ENCODE results near the gene NCOA5. TPM values are rescaled to one million over a fixed set of nuclear protein-coding genes. Genes with fewer than 3 reads are reported as not detected.

Gene NCOA5
- total RNA-seq, 1 donor = 14.5 TPM

DNA sequence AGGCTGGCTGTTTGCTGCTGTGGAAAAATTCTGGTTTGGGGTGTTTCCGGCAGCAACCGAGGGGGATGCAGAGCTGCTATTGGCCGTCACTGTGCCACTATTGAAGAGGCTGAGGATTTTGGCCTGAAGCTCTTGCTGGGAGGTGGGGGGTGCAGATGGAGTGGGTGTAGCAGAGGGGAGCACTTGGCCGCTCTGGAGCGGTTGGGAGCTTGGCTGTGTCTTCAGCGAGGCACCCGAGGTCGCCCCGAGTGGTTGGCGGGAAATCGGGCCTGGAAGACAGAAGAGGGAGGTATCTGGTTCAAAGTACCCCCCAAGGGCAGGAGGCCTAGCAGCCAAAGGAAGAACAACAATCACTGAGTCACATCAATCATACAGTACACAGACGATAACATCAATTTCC lies 27.1 kb downstream of the NCOA5 start:
- no peaks in the 10 kb centered on the region for H3K79me2 ChIP-seq (ENCODE audit: insufficient read depth, low read length)
- no peak overlapping the region for H3K4me3 ChIP-seq (ENCODE audit: insufficient read depth, low read length)
- no peak overlapping the region for H3K27ac ChIP-seq (ENCODE audit: low read depth, low read length)
- H4K20me1 ChIP-seq (ENCODE audit: insufficient read depth, low read length) = peaks cover 64% of the 10 kb centered on the region
- H3K27me3 ChIP-seq (ENCODE audit: insufficient read depth, low read length) = peaks cover 6% of the 10 kb centered on the region
- TF ChIP-seq CTCF (IDR thresholded peaks at IDR 0.05; ENCODE audit: extremely low read depth, low read depth, low read length) = no peak
- peaks cover 6% of the 10 kb centered on the region for H3K4me1 ChIP-seq (ENCODE audit: insufficient read depth, low read length)
- peaks cover 66% of the 10 kb centered on the region for H3K36me3 ChIP-seq (ENCODE audit: insufficient read depth, low read length)
- H3K9me3 ChIP-seq (ENCODE audit: low read depth, low read length) = no peaks in the 10 kb centered on the region
- DNase-seq (ENCODE audit: insufficient read length, low spot score, missing footprints) = no peak
- no peak overlapping the region for H2AFZ ChIP-seq (ENCODE audit: low read length)
- no peak overlapping the region for H3K4me2 ChIP-seq (ENCODE audit: insufficient read depth, low read length)

DNA sequence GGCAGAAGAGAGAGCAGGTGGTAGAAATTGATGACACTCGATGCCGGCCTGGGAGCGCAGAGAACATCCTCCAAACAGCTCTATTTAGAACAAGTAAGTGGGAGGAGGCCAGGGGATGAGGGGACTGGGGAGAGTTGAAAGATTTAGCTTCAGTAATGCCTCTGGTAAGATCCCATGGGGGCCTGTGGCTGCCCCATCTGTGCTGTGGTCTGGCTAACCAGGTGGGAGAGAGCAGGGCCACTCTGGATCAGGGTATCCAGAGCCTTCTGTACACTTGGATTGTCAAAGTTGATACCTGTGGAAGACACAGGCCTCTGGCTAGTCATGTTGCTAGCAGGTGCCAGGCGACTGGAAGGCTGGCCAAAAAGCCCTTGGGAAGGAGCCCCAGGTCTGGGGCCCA lies 27.6 kb downstream of the NCOA5 start:
- no peak for DNase-seq (ENCODE audit: insufficient read length, low spot score, missing footprints)
- no peak overlapping the region for H3K27ac ChIP-seq (ENCODE audit: low read depth, low read length)
- peaks cover 67% of the 10 kb centered on the region for H4K20me1 ChIP-seq (ENCODE audit: insufficient read depth, low read length)
- H3K36me3 ChIP-seq (ENCODE audit: insufficient read depth, low read length) = peaks cover 64% of the 10 kb centered on the region
- H2AFZ ChIP-seq (ENCODE audit: low read length) = no peak overlapping the region
- H3K9me3 ChIP-seq (ENCODE audit: low read depth, low read length) = no peaks in the 10 kb centered on the region
- H3K27me3 ChIP-seq (ENCODE audit: insufficient read depth, low read length) = peaks cover 11% of the 10 kb centered on the region
- no peak overlapping the region for H3K4me3 ChIP-seq (ENCODE audit: insufficient read depth, low read length)
- TF ChIP-seq CTCF (IDR thresholded peaks at IDR 0.05; ENCODE audit: extremely low read depth, low read depth, low read length) = no peak
- no peaks in the 10 kb centered on the region for H3K79me2 ChIP-seq (ENCODE audit: insufficient read depth, low read length)
- no peak overlapping the region for H3K4me2 ChIP-seq (ENCODE audit: insufficient read depth, low read length)
- H3K4me1 ChIP-seq (ENCODE audit: insufficient read depth, low read length) = peaks cover 6% of the 10 kb centered on the region

GRCh38 chr20:46060975-46061374 lies 28.8 kb downstream of the NCOA5 start:
- Histone ChIP-seq H3K27ac (ENCODE audit: low read depth, low read length) (no peak overlapping the region), H3K4me3 (ENCODE audit: insufficient read depth, low read length) (no peak overlapping the region), H3K4me2 (ENCODE audit: insufficient read depth, low read length) (no peak overlapping the region), H3K4me1 (ENCODE audit: insufficient read depth, low read length) (peaks cover 6% of the 10 kb centered on the region), H3K9me3 (ENCODE audit: low read depth, low read length) (no peaks in the 10 kb centered on the region), H3K27me3 (ENCODE audit: insufficient read depth, low read length) (peaks cover 20% of the 10 kb centered on the region), H2AFZ (ENCODE audit: low read length) (no peak overlapping the region), H3K36me3 (ENCODE audit: insufficient read depth, low read length) (peaks cover 52% of the 10 kb centered on the region), H4K20me1 (ENCODE audit: insufficient read depth, low read length) (peaks cover 71% of the 10 kb centered on the region), H3K79me2 (ENCODE audit: insufficient read depth, low read length) (no peaks in the 10 kb centered on the region)
- no peak for TF ChIP-seq CTCF (IDR thresholded peaks at IDR 0.05; ENCODE audit: extremely low read depth, low read depth, low read length)
- no peak for DNase-seq (ENCODE audit: insufficient read length, low spot score, missing footprints)

- Histone ChIP-seq H3K4me1 (ENCODE audit: insufficient read depth, low read length) (peaks cover 6% of the 10 kb centered on the region), H3K9me3 (ENCODE audit: low read depth, low read length) (no peaks in the 10 kb centered on the region), H3K4me2 (ENCODE audit: insufficient read depth, low read length) (no peak overlapping the region), H3K36me3 (ENCODE audit: insufficient read depth, low read length) (peaks cover 46% of the 10 kb centered on the region), H2AFZ (ENCODE audit: low read length) (no peak overlapping the region), H3K27ac (ENCODE audit: low read depth, low read length) (no peak overlapping the region), H3K79me2 (ENCODE audit: insufficient read depth, low read length) (no peaks in the 10 kb centered on the region), H3K27me3 (ENCODE audit: insufficient read depth, low read length) (peaks cover 20% of the 10 kb centered on the region), H4K20me1 (ENCODE audit: insufficient read depth, low read length) (peaks cover 69% of the 10 kb centered on the region), H3K4me3 (ENCODE audit: insufficient read depth, low read length) (no peak overlapping the region)
- TF ChIP-seq CTCF (IDR thresholded peaks at IDR 0.05; ENCODE audit: extremely low read depth, low read depth, low read length) = no peak
- peak; percentile 72 for DNase-seq (ENCODE audit: insufficient read length, low spot score, missing footprints)
Measured at GRCh38 chr20:46060301-46060881, 29.4 kb downstream of the NCOA5 start.

All from osteoblast (primary cell).